ENCODE results near the gene TUBA4A. TPM values are rescaled to one million over a fixed set of nuclear protein-coding genes. Genes with fewer than 3 reads are reported as not detected.

Gene TUBA4A
- total and polyA plus RNA-seq, 9 of the 15 experiments (the other 6 are each of a cell fraction or from before 2014, with no cell fraction given) = 25.1 to 174 (median 42.4) TPM

DNA sequence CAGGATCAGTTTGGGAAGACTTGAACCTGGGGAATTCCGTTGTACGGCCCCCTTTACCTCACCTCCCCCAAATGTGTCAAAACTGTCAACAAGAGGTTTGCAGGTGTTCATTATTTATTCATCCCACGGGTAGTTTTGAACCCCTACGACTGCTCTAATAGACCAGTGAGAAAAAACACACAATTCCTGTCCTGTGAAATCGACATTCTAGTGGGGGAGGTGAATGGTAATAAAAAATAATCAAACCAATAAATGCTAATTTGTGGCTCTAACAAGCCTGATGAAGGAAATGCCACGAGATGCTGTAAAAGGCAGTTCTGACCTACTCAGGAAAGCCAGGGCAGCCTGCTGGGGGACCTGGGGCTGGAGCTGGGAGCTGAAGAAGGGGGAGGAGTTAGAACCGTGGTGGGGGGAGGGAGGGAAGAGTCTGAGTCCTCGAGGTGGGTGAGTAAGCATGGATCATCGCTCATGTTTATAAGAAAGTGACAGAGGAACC, 25.0 kb upstream of the TUBA4A start (continued):
- TF ChIP-seq ZNF766 (CRISPR knock-in tag; conservative IDR thresholded peaks at IDR 0.05) (no peak), PHF8 (IDR thresholded peaks at IDR 0.05; ENCODE audit: borderline replicate concordance, low read length) (peak; percentile 33; the same call in 1 of the 2 replicates), PKNOX1 (IDR thresholded peaks at IDR 0.05) (peak; percentile 85; the same call in 1 of the 2 replicates), SREBF2 (CRISPR knock-in tag; IDR thresholded peaks at IDR 0.05) (no peak), FOXK2 (conservative IDR thresholded peaks at IDR 0.05 in 1 of 2, IDR thresholded peaks at IDR 0.05 in 1 of 2; ENCODE audit: low read depth in 2 of 2) (peak; percentile 89 to 90), ZNF584 (CRISPR knock-in tag; IDR thresholded peaks at IDR 0.05; ENCODE audit: low read depth) (no peak)
- TF ChIP-seq, protein P1, sequence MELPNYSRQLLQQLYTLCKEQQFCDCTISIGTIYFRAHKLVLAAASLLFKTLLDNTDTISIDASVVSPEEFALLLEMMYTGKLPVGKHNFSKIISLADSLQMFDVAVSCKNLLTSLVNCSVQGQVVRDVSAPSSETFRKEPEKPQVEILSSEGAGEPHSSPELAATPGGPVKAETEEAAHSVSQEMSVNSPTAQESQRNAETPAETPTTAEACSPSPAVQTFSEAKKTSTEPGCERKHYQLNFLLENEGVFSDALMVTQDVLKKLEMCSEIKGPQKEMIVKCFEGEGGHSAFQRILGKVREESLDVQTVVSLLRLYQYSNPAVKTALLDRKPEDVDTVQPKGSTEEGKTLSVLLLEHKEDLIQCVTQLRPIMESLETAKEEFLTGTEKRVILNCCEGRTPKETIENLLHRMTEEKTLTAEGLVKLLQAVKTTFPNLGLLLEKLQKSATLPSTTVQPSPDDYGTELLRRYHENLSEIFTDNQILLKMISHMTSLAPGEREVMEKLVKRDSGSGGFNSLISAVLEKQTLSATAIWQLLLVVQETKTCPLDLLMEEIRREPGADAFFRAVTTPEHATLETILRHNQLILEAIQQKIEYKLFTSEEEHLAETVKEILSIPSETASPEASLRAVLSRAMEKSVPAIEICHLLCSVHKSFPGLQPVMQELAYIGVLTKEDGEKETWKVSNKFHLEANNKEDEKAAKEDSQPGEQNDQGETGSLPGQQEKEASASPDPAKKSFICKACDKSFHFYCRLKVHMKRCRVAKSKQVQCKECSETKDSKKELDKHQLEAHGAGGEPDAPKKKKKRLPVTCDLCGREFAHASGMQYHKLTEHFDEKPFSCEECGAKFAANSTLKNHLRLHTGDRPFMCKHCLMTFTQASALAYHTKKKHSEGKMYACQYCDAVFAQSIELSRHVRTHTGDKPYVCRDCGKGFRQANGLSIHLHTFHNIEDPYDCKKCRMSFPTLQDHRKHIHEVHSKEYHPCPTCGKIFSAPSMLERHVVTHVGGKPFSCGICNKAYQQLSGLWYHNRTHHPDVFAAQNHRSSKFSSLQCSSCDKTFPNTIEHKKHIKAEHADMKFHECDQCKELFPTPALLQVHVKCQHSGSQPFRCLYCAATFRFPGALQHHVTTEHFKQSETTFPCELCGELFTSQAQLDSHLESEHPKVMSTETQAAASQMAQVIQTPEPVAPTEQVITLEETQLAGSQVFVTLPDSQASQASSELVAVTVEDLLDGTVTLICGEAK (IDR thresholded peaks at IDR 0.05) = peak; percentile 61; the same call in 1 of the 2 replicates
- TF ChIP-seq, protein P1 (CRISPR knock-in tag; IDR thresholded peaks at IDR 0.05) = no peak
- TF ChIP-seq, protein P2, sequence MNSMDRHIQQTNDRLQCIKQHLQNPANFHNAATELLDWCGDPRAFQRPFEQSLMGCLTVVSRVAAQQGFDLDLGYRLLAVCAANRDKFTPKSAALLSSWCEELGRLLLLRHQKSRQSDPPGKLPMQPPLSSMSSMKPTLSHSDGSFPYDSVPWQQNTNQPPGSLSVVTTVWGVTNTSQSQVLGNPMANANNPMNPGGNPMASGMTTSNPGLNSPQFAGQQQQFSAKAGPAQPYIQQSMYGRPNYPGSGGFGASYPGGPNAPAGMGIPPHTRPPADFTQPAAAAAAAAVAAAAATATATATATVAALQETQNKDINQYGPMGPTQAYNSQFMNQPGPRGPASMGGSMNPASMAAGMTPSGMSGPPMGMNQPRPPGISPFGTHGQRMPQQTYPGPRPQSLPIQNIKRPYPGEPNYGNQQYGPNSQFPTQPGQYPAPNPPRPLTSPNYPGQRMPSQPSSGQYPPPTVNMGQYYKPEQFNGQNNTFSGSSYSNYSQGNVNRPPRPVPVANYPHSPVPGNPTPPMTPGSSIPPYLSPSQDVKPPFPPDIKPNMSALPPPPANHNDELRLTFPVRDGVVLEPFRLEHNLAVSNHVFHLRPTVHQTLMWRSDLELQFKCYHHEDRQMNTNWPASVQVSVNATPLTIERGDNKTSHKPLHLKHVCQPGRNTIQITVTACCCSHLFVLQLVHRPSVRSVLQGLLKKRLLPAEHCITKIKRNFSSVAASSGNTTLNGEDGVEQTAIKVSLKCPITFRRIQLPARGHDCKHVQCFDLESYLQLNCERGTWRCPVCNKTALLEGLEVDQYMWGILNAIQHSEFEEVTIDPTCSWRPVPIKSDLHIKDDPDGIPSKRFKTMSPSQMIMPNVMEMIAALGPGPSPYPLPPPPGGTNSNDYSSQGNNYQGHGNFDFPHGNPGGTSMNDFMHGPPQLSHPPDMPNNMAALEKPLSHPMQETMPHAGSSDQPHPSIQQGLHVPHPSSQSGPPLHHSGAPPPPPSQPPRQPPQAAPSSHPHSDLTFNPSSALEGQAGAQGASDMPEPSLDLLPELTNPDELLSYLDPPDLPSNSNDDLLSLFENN (IDR thresholded peaks at IDR 0.05; ENCODE audit: low read depth in 2 of 2, low read length in 2 of 2) = no peak
